Common myeloid progenitor, CD34-positive (primary cell): Measurements from ENCODE around the gene MYO10.

ENCODE experiments used
- CTCF ChIA-PET: fragments of 350-600 bp; sonication (Branson Sonifier 250); formaldehyde crosslinking; loops from one replicate; lab custom pipeline; 2021; ENCODE audit warnings: antibody characterized with exemption; lab: Charles Lee
- POLR2A ChIA-PET: fragments of 350-600 bp; sonication (Branson Sonifier 250); formaldehyde crosslinking; loops from one replicate; lab custom pipeline; 2021; ENCODE audit warnings: antibody characterized with exemption; lab: Charles Lee
- DNase-seq, 3 donors: peaks; one replicate each; pipeline versions ENCODE4 v3.0.0 to v3.0.0-alpha.2; 2013
- H3K27ac ChIP-seq, 2 experiments: 1 replicate in 1 of 2; 2 replicates in 1 of 2; pipeline ENCODE4 v1.7.0; 2013; ENCODE audit warnings: inconsistent platforms in 2 of 2, low read length in 2 of 2, mild to moderate bottlenecking in 2 of 2, low read depth in 1 of 2, moderate library complexity in 1 of 2; ENCODE audit not compliant: severe bottlenecking in 2 of 2, insufficient read depth in 1 of 2, poor library complexity in 1 of 2
- H3K27me3 ChIP-seq, 5 experiments: replicated peaks in 2 of 5; 1 replicate in 3 of 5; 2 replicates in 2 of 5; pipeline versions ENCODE4 v1.6.1 to v1.7.0; 2013; ENCODE audit warnings: low read length in 4 of 5, mild to moderate bottlenecking in 2 of 5, moderate library complexity in 2 of 5, inconsistent platforms in 1 of 5; ENCODE audit not compliant: insufficient read depth in 5 of 5, control insufficient read depth in 4 of 5
- H3K36me3 ChIP-seq, 4 experiments: 1 replicate in 2 of 4; 2 replicates in 2 of 4; pipeline versions ENCODE4 v1.6.1 to v1.7.0; 2013; ENCODE audit warnings: low read length in 3 of 4, control low read depth in 1 of 4, mild to moderate bottlenecking in 1 of 4; ENCODE audit not compliant: control insufficient read depth in 4 of 4, insufficient read depth in 4 of 4
- H3K4me1 ChIP-seq, 4 experiments: 1 replicate in 3 of 4; 2 replicates in 1 of 4; pipeline versions ENCODE4 v1.6.1 to v1.7.1; 2013; ENCODE audit warnings: low read length in 3 of 4, mild to moderate bottlenecking in 3 of 4, control low read depth in 1 of 4, inconsistent platforms in 1 of 4, moderate library complexity in 1 of 4; ENCODE audit not compliant: control insufficient read depth in 4 of 4, insufficient read depth in 4 of 4; ENCODE audit errors: control extremely low read depth in 1 of 4
- H3K4me3 ChIP-seq, 7 experiments: 1 replicate in 4 of 7; 2 replicates in 3 of 7; pipeline versions ENCODE4 v1.5.1 to v1.7.0; 2013; ENCODE audit warnings: mild to moderate bottlenecking in 7 of 7, low read length in 6 of 7, moderate library complexity in 6 of 7, inconsistent platforms in 2 of 7, low read depth in 2 of 7, control low read depth in 1 of 7; ENCODE audit not compliant: insufficient read depth in 4 of 7, control insufficient read depth in 1 of 7; ENCODE audit errors: extremely low read depth in 1 of 7
- H3K9me3 ChIP-seq, 5 experiments: 1 replicate in 4 of 5; 2 replicates in 1 of 5; pipeline versions ENCODE4 v1.6.1 to v1.7.1; 2013; ENCODE audit warnings: low read length in 4 of 5, mild to moderate bottlenecking in 2 of 5, inconsistent platforms in 1 of 5, low read depth in 1 of 5, moderate library complexity in 1 of 5; ENCODE audit not compliant: control insufficient read depth in 4 of 5, insufficient read depth in 2 of 5; ENCODE audit errors: control extremely low read depth in 1 of 5
- WGBS: methylation state at CpG from one replicate; pipeline ENCODE4 v1.1.5; 2013; ENCODE audit not compliant: insufficient coverage; 5-methylcytosine and 5-hydroxymethylcytosine counted together

MYO10 gene

GRCh38 chr5:16704945-16705344 is 231.1 kb downstream of the MYO10 start:
- CTCF ChIA-PET = no interaction called here
- DNase-seq = no peak
- Histone ChIP-seq H3K9me3 (peaks cover 0 to 3% (median 0%) of the 10 kb centered on the region in 5 experiments), H3K27me3 (no peaks in the 10 kb centered on the region), H3K36me3 (no peaks in the 10 kb centered on the region), H3K4me3 (no peak overlapping the region), H3K27ac (no peak overlapping the region), H3K4me1 (peaks cover 0 to 4% (median 2%) of the 10 kb centered on the region in 4 experiments)
- WGBS = 57% methylated on average over 2 of the region's 4 CpGs
- POLR2A ChIA-PET = no interaction called here

GRCh38 chr5:16702964-16703363 is 233.1 kb downstream of the MYO10 start:
- Histone ChIP-seq H3K9me3 (peaks cover 0 to 3% (median 0%) of the 10 kb centered on the region in 5 experiments), H3K27ac (no peak overlapping the region), H3K4me1 (peaks cover 0 to 13% (median 5%) of the 10 kb centered on the region in 4 experiments), H3K36me3 (no peaks in the 10 kb centered on the region), H3K27me3 (no peaks in the 10 kb centered on the region), H3K4me3 (no peak overlapping the region)
- POLR2A ChIA-PET = no interaction called here
- DNase-seq = no peak
- WGBS = 100% methylated on average over 1 of the region's 2 CpGs
- CTCF ChIA-PET = interaction anchor here (2.4 kb wide), 1 partner anchor 12 kb away, joined by 7 read pairs; no protein-coding TSS in a partner anchor

- no peak overlapping the region for H3K4me3 ChIP-seq
- peaks cover 0 to 3% (median 0%) of the 10 kb centered on the region in 5 experiments for H3K9me3 ChIP-seq
- H3K36me3 ChIP-seq = no peaks in the 10 kb centered on the region
- ChIA-PET POLR2A (no interaction called here), CTCF (interaction anchor here (0.8 to 2.4 kb wide), 3 partner anchors 11 to 212 kb away, joined by 3 to 7 read pairs (median 3); no protein-coding TSS in a partner anchor)
- DNase-seq = no peak
- peaks cover 0 to 13% (median 5%) of the 10 kb centered on the region in 4 experiments for H3K4me1 ChIP-seq
- WGBS = 97% methylated on average over 45 of the region's 48 CpGs
- H3K27ac ChIP-seq = no peak overlapping the region
- H3K27me3 ChIP-seq = no peaks in the 10 kb centered on the region
Measured at GRCh38 chr5:16701134-16702099, 234.7 kb downstream of the MYO10 start.

- 27% methylated on average over 3 of the region's 8 CpGs for WGBS
- Histone ChIP-seq H3K27me3 (no peaks in the 10 kb centered on the region), H3K36me3 (no peaks in the 10 kb centered on the region), H3K9me3 (peaks cover 0 to 3% (median 0%) of the 10 kb centered on the region in 5 experiments), H3K4me3 (peak overlapping the region in 2 of 7 experiments; percentile 5 to 48), H3K27ac (no peak overlapping the region), H3K4me1 (peaks cover 0 to 13% (median 5%) of the 10 kb centered on the region in 4 experiments)
- CTCF ChIA-PET = no interaction called here
- POLR2A ChIA-PET = no interaction called here
- DNase-seq = peak in 2 of 3 donors; percentile 11 to 25
Measured at GRCh38 chr5:16700081-16700480, 236.0 kb downstream of the MYO10 start.

GRCh38 chr5:16695779-16696178 is 240.3 kb downstream of the MYO10 start:
- Histone ChIP-seq H3K4me3 (no peak overlapping the region), H3K27me3 (no peaks in the 10 kb centered on the region), H3K36me3 (no peaks in the 10 kb centered on the region), H3K9me3 (peaks cover 0 to under 1% (median 0%) of the 10 kb centered on the region in 5 experiments), H3K4me1 (peaks cover 0 to 13% (median 5%) of the 10 kb centered on the region in 4 experiments), H3K27ac (no peak overlapping the region)
- no peak for DNase-seq
- POLR2A ChIA-PET = no interaction called here
- CTCF ChIA-PET = no interaction called here
- WGBS = 100% methylated on average over 3 of the region's 4 CpGs

- H3K27me3 ChIP-seq = no peaks in the 10 kb centered on the region
- no peak for DNase-seq
- ChIA-PET POLR2A (no interaction called here), CTCF (no interaction called here)
- no peak overlapping the region for H3K4me3 ChIP-seq
- H3K36me3 ChIP-seq = no peaks in the 10 kb centered on the region
- no peaks in the 10 kb centered on the region for H3K4me1 ChIP-seq
- no peaks in the 10 kb centered on the region for H3K9me3 ChIP-seq
- WGBS = 100% methylated on average over 1 of the region's 2 CpGs
- no peak overlapping the region for H3K27ac ChIP-seq
Measured at GRCh38 chr5:16693879-16694278, 242.2 kb downstream of the MYO10 start.

- Histone ChIP-seq H3K36me3 (no peaks in the 10 kb centered on the region), H3K4me1 (no peaks in the 10 kb centered on the region), H3K27me3 (no peaks in the 10 kb centered on the region), H3K4me3 (no peak overlapping the region), H3K9me3 (no peaks in the 10 kb centered on the region), H3K27ac (no peak overlapping the region)
- 89% methylated on average over 2 of the region's 3 CpGs for WGBS
- POLR2A ChIA-PET = interaction anchor here (0.6 kb wide), 1 partner anchor 1602 kb away, joined by 3 read pairs; no protein-coding TSS in a partner anchor
- DNase-seq = no peak
- CTCF ChIA-PET = interaction anchor here (1.0 to 1.8 kb wide), 3 partner anchors 11 to 502 kb away, joined by 3 to 7 read pairs (median 3); no protein-coding TSS in a partner anchor
Measured at GRCh38 chr5:16691731-16692130, 244.4 kb downstream of the MYO10 start.
